Activated CD8-positive, alpha-beta memory T cell treated with anti-CD3 and anti-CD28 coated beads, Interleukin-2, amount 50 U/mL, for 24 hours (primary cell): ENCODE data around the gene ACOT7.
"Not testable (repeated sequence)": the region's sequence is repeated elsewhere in the genome, so short reads cannot be mapped to it uniquely, and the experiment has no call there.

Source experiments
- DNase-seq: peaks from one replicate; pipeline ENCODE4 v3.0.0-alpha.2; 2020; ENCODE audit errors: extremely low read depth

Gene ACOT7

GRCh38 chr1:6393400-6394187 is at the start of gene ACOT7:
ACOT7 (minus strand) TSS chr1:6393767; CDS start chr1:6393399, 368 bp downstream.
- peak; percentile 69 for DNase-seq

GRCh38 chr1:6441586-6441985 is 48.0 kb upstream of the ACOT7 start:
- DNase-seq: no peak

GRCh38 chr1:6440198-6441126 is 46.9 kb upstream of the ACOT7 start:
- peak; percentile 30 for DNase-seq

- no peak for DNase-seq
These were observed 44.5 kb upstream of the ACOT7 start for GRCh38 chr1:6438047-6438525.

GRCh38 chr1:6437012-6437700 is 43.6 kb upstream of the ACOT7 start:
- DNase-seq: not testable (repeated sequence)

GRCh38 chr1:6436277-6436676 is 42.7 kb upstream of the ACOT7 start:
- DNase-seq: not testable (repeated sequence)

- DNase-seq: no peak
These were observed 42.0 kb upstream of the ACOT7 start for GRCh38 chr1:6435547-6435946.

GRCh38 chr1:6435129-6435528 is 41.6 kb upstream of the ACOT7 start:
- no peak for DNase-seq

GRCh38 chr1:6434186-6434585 is 40.6 kb upstream of the ACOT7 start:
- no peak for DNase-seq

GRCh38 chr1:6431645-6432579 is 38.3 kb upstream of the ACOT7 start:
- not testable (repeated sequence) for DNase-seq

- DNase-seq: not testable (repeated sequence)
These were observed 36.3 kb upstream of the ACOT7 start for GRCh38 chr1:6429660-6430411.

- not testable (repeated sequence) for DNase-seq
These were observed 34.9 kb upstream of the ACOT7 start for GRCh38 chr1:6428453-6428852.

GRCh38 chr1:6427441-6428390 is 34.1 kb upstream of the ACOT7 start:
- no peak for DNase-seq

GRCh38 chr1:6426972-6427350 is 33.4 kb upstream of the ACOT7 start:
- no peak for DNase-seq

- DNase-seq: no peak
These were observed 32.9 kb upstream of the ACOT7 start for GRCh38 chr1:6426277-6426971.

- DNase-seq: no peak
These were observed 32.1 kb upstream of the ACOT7 start for GRCh38 chr1:6425658-6426057.

GRCh38 chr1:6424619-6425593 is 31.3 kb upstream of the ACOT7 start, which contains the start of gene ESPN:
ESPN (plus strand) TSS chr1:6424776; CDS start chr1:6424956, 180 bp downstream.
- DNase-seq: no peak
